ENCODE results near the gene AFG3L2.
A peak's percentile ranks its signal among the peaks of the same experiment; 100 is the strongest.

AFG3L2 gene

DNA sequence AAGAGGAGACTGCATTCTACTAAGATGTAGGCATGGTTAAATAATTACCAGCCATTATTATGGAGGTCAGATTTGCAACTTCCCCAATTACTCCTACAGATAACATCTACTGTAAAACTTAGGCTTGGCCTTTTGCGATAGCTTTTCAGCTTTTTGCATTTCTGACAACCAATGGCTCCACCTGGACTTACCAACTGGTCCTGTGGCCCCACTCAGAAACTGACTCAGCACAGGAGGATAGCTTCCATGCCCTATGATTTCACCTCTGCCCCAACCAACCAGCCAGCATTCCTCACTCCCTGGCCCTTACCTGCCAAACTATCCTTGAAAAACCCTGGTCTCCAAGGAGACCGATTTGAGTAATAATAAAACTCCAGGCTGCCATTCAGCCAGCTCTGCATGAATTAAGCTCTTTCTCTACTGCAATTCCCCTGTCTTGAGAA lies 40.8 kb downstream of the AFG3L2 start:
- H3K36me3 ChIP-seq (ENCODE audit: control insufficient read depth in 1 of 2, insufficient read depth in 2 of 2, low read depth in 1 of 2, low read length in 2 of 2): peaks cover 30 to 71% of the 10 kb centered on the region in 2 experiments
- H3K9ac ChIP-seq (ENCODE audit: low read length): no peak overlapping the region
- no peak overlapping the region for H3K4me3 ChIP-seq (ENCODE audit: insufficient read depth in 1 of 2, low read depth in 1 of 2, low read length in 2 of 2)
- no peak overlapping the region for H2BK12ac ChIP-seq (ENCODE audit: low read length in 2 of 2)
- no peak overlapping the region for H4K91ac ChIP-seq (ENCODE audit: low read length)
- DNase-seq: no peak
- H3K18ac ChIP-seq (ENCODE audit: low read depth in 1 of 2, low read length in 2 of 2): no peak overlapping the region
- no peak overlapping the region for H3K4me2 ChIP-seq (ENCODE audit: low read length, poor library complexity, severe bottlenecking)
- no peak overlapping the region for H3K14ac ChIP-seq (ENCODE audit: low read length in 2 of 2)
- WGBS: 48% methylated on average over 2 of the region's 2 CpGs
- H3K9me3 ChIP-seq (ENCODE audit: control insufficient read depth, low read length): no peaks in the 10 kb centered on the region
- peak overlapping the region; percentile 17 for H2AK5ac ChIP-seq (ENCODE audit: low read length, severe bottlenecking)
- peaks cover 17% of the 10 kb centered on the region for H3K79me1 ChIP-seq (replicated peaks; ENCODE audit: low read length, poor library complexity, severe bottlenecking)
- H3K4me1 ChIP-seq (ENCODE audit: control insufficient read depth, insufficient read depth, low read depth, low read length): peaks cover 14% of the 10 kb centered on the region
- no peak overlapping the region for H3K27ac ChIP-seq (ENCODE audit: low read length, poor library complexity, severe bottlenecking)
- H2BK15ac ChIP-seq (ENCODE audit: low read depth, poor library complexity, severe bottlenecking): peak overlapping the region; percentile 40
- no peak overlapping the region for H2BK120ac ChIP-seq (ENCODE audit: low read depth, low read length)
- no peak overlapping the region for H2BK5ac ChIP-seq (ENCODE audit: low read depth, low read length, poor library complexity, severe bottlenecking)
- H3K4ac ChIP-seq (ENCODE audit: low read depth in 1 of 2, low read length in 2 of 2): no peak overlapping the region
- H4K8ac ChIP-seq (ENCODE audit: low read length): no peak overlapping the region
- H2AFZ ChIP-seq (ENCODE audit: low read depth, low read length): no peak overlapping the region
- no peaks in the 10 kb centered on the region for H3K27me3 ChIP-seq (ENCODE audit: control insufficient read depth in 1 of 2, insufficient read depth in 1 of 2, low read length in 2 of 2)
- H3K23ac ChIP-seq (ENCODE audit: low read length in 2 of 2): peak overlapping the region in 1 of 2 experiments; percentile 73

DNA sequence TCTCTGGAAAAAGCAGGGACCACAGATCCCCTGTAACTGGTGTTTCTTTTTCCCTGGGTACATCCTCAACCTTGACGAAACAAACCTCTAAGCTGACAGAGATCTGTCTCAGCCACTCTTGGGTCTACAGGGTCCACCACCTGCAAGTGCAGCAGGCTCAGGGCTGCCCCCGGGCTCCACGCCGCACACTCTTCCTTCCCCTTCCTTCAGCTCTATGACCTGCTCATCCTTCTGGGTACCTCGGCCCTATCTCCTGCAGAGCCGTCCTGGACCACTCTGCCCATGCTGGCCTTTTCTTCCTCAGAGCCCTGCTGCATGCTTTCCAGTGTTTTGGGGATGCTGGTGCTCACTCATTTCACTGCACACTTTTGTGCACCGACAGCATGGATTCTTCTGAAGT lies 41.5 kb downstream of the AFG3L2 start:
- Histone ChIP-seq H3K23ac (ENCODE audit: low read length in 2 of 2) (no peak overlapping the region), H3K79me1 (replicated peaks; ENCODE audit: low read length, poor library complexity, severe bottlenecking) (peaks cover 17% of the 10 kb centered on the region), H3K18ac (ENCODE audit: low read depth in 1 of 2, low read length in 2 of 2) (no peak overlapping the region), H3K4me1 (ENCODE audit: control insufficient read depth, insufficient read depth, low read depth, low read length) (peaks cover 14% of the 10 kb centered on the region), H2BK120ac (ENCODE audit: low read depth, low read length) (no peak overlapping the region), H3K36me3 (ENCODE audit: control insufficient read depth in 1 of 2, insufficient read depth in 2 of 2, low read depth in 1 of 2, low read length in 2 of 2) (peaks cover 29 to 73% of the 10 kb centered on the region in 2 experiments), H3K4ac (ENCODE audit: low read depth in 1 of 2, low read length in 2 of 2) (no peak overlapping the region), H3K27me3 (ENCODE audit: control insufficient read depth in 1 of 2, insufficient read depth in 1 of 2, low read length in 2 of 2) (no peaks in the 10 kb centered on the region), H2BK5ac (ENCODE audit: low read depth, low read length, poor library complexity, severe bottlenecking) (no peak overlapping the region), H3K9ac (ENCODE audit: low read length) (no peak overlapping the region), H4K91ac (ENCODE audit: low read length) (no peak overlapping the region), H4K8ac (ENCODE audit: low read length) (no peak overlapping the region), H2AFZ (ENCODE audit: low read depth, low read length) (no peak overlapping the region), H3K4me3 (ENCODE audit: insufficient read depth in 1 of 2, low read depth in 1 of 2, low read length in 2 of 2) (no peak overlapping the region), H3K14ac (ENCODE audit: low read length in 2 of 2) (no peak overlapping the region), H3K27ac (ENCODE audit: low read length, poor library complexity, severe bottlenecking) (no peak overlapping the region), H3K9me3 (ENCODE audit: control insufficient read depth, low read length) (no peaks in the 10 kb centered on the region), H3K4me2 (ENCODE audit: low read length, poor library complexity, severe bottlenecking) (no peak overlapping the region), H2BK15ac (ENCODE audit: low read depth, poor library complexity, severe bottlenecking) (no peak overlapping the region), H2BK12ac (ENCODE audit: low read length in 2 of 2) (no peak overlapping the region), H2AK5ac (ENCODE audit: low read length, severe bottlenecking) (no peak overlapping the region)
- 87% methylated on average over 7 of the region's 7 CpGs for WGBS
- DNase-seq: no peak

DNA sequence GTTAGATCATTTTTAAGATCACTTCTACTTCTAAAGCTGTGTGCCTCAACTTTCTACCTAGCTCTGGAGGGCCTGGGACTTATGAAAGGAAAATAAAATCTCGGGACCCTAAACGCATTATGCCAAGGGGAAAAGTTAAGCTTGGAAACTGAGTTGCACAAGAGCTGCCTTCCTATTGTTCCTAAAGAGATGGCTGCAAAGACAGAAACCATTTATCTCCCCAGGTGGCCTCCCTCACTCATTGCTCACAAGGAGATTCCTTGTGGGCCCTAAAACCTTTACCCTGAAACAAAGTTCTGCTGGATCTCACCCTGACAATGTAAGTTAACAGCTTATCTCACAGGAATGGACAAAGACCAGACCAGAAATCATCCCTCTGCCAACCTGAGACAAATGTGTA lies 42.2 kb downstream of the AFG3L2 start:
- Histone ChIP-seq H3K4me1 (ENCODE audit: control insufficient read depth, insufficient read depth, low read depth, low read length) (peaks cover 14% of the 10 kb centered on the region), H3K27me3 (ENCODE audit: control insufficient read depth in 1 of 2, insufficient read depth in 1 of 2, low read length in 2 of 2) (no peaks in the 10 kb centered on the region)

DNA sequence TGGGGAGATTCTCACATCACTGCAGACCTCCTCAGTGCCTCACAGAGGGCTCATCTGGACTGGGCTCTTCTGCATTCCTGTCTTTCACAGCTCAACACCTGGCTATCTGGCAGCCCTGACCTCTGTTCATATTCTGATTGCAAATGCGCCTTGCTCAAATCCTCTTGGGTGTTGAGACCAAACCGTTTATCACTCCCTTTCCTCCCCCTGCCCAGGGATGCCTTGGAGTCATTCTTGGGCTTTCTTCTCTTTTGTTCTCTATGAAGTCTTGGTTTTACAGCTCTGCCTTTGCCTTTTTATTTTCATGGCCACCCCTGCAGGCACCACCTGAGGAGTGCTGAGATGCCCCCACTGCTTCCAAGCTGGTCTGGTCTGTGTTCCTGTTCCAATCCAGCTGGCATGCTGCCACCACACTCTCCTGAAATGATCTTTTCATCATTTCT lies 42.6 kb downstream of the AFG3L2 start:
- Histone ChIP-seq H2BK120ac (ENCODE audit: low read depth, low read length) (no peak overlapping the region), H3K14ac (ENCODE audit: low read length in 2 of 2) (no peak overlapping the region), H3K27me3 (ENCODE audit: control insufficient read depth in 1 of 2, insufficient read depth in 1 of 2, low read length in 2 of 2) (no peaks in the 10 kb centered on the region), H4K91ac (ENCODE audit: low read length) (no peak overlapping the region), H3K4me1 (ENCODE audit: control insufficient read depth, insufficient read depth, low read depth, low read length) (peaks cover 14% of the 10 kb centered on the region), H3K4me3 (ENCODE audit: insufficient read depth in 1 of 2, low read depth in 1 of 2, low read length in 2 of 2) (no peak overlapping the region), H3K18ac (ENCODE audit: low read depth in 1 of 2, low read length in 2 of 2) (no peak overlapping the region), H3K9ac (ENCODE audit: low read length) (no peak overlapping the region), H2BK12ac (ENCODE audit: low read length in 2 of 2) (no peak overlapping the region), H2AK5ac (ENCODE audit: low read length, severe bottlenecking) (no peak overlapping the region), H3K4ac (ENCODE audit: low read depth in 1 of 2, low read length in 2 of 2) (no peak overlapping the region), H4K8ac (ENCODE audit: low read length) (no peak overlapping the region), H2AFZ (ENCODE audit: low read depth, low read length) (no peak overlapping the region), H2BK15ac (ENCODE audit: low read depth, poor library complexity, severe bottlenecking) (no peak overlapping the region), H3K9me3 (ENCODE audit: control insufficient read depth, low read length) (no peaks in the 10 kb centered on the region), H3K36me3 (ENCODE audit: control insufficient read depth in 1 of 2, insufficient read depth in 2 of 2, low read depth in 1 of 2, low read length in 2 of 2) (peaks cover 30 to 72% of the 10 kb centered on the region in 2 experiments), H3K79me1 (replicated peaks; ENCODE audit: low read length, poor library complexity, severe bottlenecking) (peaks cover 17% of the 10 kb centered on the region), H3K23ac (ENCODE audit: low read length in 2 of 2) (no peak overlapping the region), H3K27ac (ENCODE audit: low read length, poor library complexity, severe bottlenecking) (no peak overlapping the region), H2BK5ac (ENCODE audit: low read depth, low read length, poor library complexity, severe bottlenecking) (no peak overlapping the region), H3K4me2 (ENCODE audit: low read length, poor library complexity, severe bottlenecking) (no peak overlapping the region)
- DNase-seq: no peak
- 59% methylated on average over 2 of the region's 2 CpGs for WGBS

More for the DNA sequence above, 42.2 kb downstream of the AFG3L2 start:
- H4K91ac ChIP-seq (ENCODE audit: low read length): no peak overlapping the region
- H3K4me3 ChIP-seq (ENCODE audit: insufficient read depth in 1 of 2, low read depth in 1 of 2, low read length in 2 of 2): no peak overlapping the region
- no peak overlapping the region for H3K9ac ChIP-seq (ENCODE audit: low read length)
- peaks cover 17% of the 10 kb centered on the region for H3K79me1 ChIP-seq (replicated peaks; ENCODE audit: low read length, poor library complexity, severe bottlenecking)
- no peaks in the 10 kb centered on the region for H3K9me3 ChIP-seq (ENCODE audit: control insufficient read depth, low read length)
- H3K14ac ChIP-seq (ENCODE audit: low read length in 2 of 2): no peak overlapping the region
- 79% methylated on average over 2 of the region's 2 CpGs for WGBS
- no peak overlapping the region for H2BK5ac ChIP-seq (ENCODE audit: low read depth, low read length, poor library complexity, severe bottlenecking)
- H3K27ac ChIP-seq (ENCODE audit: low read length, poor library complexity, severe bottlenecking): no peak overlapping the region
- H2AFZ ChIP-seq (ENCODE audit: low read depth, low read length): no peak overlapping the region
- H3K4ac ChIP-seq (ENCODE audit: low read depth in 1 of 2, low read length in 2 of 2): no peak overlapping the region
- H3K18ac ChIP-seq (ENCODE audit: low read depth in 1 of 2, low read length in 2 of 2): no peak overlapping the region
- no peak overlapping the region for H2BK12ac ChIP-seq (ENCODE audit: low read length in 2 of 2)
- H2AK5ac ChIP-seq (ENCODE audit: low read length, severe bottlenecking): no peak overlapping the region
- no peak overlapping the region for H3K23ac ChIP-seq (ENCODE audit: low read length in 2 of 2)
- H3K36me3 ChIP-seq (ENCODE audit: control insufficient read depth in 1 of 2, insufficient read depth in 2 of 2, low read depth in 1 of 2, low read length in 2 of 2): peaks cover 29 to 68% of the 10 kb centered on the region in 2 experiments
- no peak overlapping the region for H3K4me2 ChIP-seq (ENCODE audit: low read length, poor library complexity, severe bottlenecking)
- H2BK120ac ChIP-seq (ENCODE audit: low read depth, low read length): no peak overlapping the region
- H4K8ac ChIP-seq (ENCODE audit: low read length): no peak overlapping the region
- H2BK15ac ChIP-seq (ENCODE audit: low read depth, poor library complexity, severe bottlenecking): no peak overlapping the region
- DNase-seq: no peak

Measured in mesenchymal stem cell (in vitro differentiated cells and primary cell).